HG03175 (cell line): ENCODE measurements around the gene TFE3.
A peak's percentile ranks its signal among the peaks of the same experiment; 100 is the strongest.
"Not testable (repeated sequence)": the region's sequence is repeated elsewhere in the genome, so short reads cannot be mapped to it uniquely, and the experiment has no call there.

ENCODE experiments used
- ATAC-seq: cut with Tn5 transposase; IDR thresholded peaks from one replicate; pipeline ENCODE4 v1.9.1; 2021; ENCODE audit warnings: mild to moderate bottlenecking, moderate library complexity; ENCODE audit not compliant: unreplicated experiment

TFE3 gene

DNA sequence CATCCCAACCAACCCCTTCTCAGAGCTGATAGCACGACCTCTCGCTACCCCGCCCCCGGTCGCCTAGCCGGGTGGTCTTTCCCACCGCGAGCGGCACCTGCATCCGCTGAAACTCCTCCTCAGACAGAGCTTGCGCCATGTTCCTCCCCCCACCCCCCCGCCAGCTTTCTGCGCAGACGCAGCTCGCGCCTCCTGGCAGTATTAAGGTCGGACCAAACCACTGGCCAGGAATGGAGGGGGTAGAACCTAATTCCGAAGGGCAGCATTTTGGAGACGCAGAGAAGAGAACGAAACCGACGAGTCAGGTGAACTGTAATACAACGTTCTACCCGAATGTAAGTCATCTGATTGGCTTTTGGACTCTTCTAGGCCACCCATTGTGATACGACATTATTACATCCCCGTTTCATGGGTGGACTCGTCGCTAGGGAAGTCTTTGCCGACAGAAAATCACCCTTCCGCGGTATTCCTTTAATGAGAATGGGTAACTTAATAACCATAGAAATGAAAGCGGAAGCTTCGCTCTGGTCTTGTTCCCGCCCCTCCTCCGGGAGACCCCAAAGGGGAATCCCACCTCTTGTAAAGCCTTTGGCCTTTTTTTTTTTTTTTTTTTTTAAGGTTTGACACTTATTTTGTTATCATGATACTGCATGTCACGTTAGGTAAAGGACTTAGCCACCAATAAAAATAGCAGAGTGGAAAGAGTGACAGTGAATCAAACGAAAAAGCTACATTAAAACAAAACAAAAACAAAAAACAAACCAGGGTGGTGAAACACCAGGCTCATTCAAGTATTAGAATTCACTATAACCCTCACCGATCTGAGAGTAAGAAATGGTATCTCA is 40.8 kb downstream of the TFE3 start, which contains the start of gene GRIPAP1:
GRIPAP1 (minus strand) TSS at position 174 of the 845 bp plus-strand sequence; CDS start at position 139, 35 bp downstream.
- ATAC-seq: peak; percentile 82

DNA sequence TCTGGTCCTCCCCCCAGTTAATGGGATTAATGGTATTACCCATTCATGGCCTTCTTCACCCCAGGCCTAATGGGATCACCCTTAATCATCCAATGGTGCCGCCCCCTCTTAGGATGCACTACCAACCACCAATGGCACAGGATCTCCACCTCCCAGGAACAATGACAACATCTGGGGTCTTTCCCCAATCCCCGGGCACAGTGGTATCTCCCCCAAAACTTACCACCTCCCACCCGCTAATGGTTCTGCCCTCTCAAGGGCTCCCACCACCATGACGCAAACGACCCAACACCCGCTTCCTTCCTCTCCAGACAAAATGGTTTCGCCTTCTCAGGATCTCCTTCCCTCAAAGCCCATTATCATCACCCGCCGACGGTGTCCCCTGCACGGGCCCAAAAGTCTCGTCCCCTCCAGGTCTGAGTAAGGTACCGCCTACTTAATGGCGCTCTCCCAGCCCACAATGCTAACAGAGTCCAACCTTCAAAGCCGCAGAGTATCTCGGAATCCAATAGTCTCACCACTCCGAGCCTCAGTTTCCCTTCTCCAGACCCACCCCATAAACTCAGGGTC is 41.6 kb downstream of the TFE3 start:
- ATAC-seq: peak; percentile 36

DNA sequence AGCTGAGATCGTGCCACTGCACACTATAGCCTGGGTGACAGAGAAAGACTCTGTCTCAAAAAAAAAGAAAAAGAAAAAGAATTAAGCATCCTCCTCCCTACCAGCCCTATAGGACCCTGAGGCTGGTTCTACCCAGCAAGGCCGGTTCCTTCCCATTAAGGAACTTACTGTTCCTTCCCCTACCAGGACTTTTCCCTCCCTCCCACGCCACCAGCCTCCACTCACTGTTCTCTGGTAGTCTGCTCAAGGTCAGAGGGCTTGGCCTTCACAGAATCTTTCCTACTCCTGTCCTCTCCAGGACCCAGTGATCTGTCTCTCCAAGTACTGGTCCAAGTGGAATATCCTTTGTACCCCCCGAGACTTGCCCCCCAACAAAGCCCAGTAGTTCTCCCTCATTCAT is 42.5 kb downstream of the TFE3 start:
- no peak for ATAC-seq

DNA sequence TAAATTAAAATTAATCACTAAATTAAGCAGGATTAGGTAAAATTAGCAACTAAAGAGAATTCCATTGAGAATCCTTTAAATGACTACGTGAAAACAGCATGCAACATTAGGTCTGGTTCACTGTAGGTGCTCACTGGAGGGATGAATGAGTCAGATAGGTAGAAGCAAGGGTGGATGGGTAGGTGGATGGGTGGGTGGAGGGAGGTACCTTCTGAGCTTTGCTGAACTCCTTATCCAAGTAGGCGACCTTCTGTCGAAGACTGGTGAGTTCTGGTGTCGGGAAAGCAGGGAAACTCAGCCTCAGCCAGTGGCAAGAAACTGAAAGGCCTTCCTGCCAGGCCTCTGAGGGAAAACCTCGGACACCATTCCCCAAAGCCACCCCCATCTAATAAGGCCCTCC is 44.1 kb downstream of the TFE3 start:
- no peak for ATAC-seq

DNA sequence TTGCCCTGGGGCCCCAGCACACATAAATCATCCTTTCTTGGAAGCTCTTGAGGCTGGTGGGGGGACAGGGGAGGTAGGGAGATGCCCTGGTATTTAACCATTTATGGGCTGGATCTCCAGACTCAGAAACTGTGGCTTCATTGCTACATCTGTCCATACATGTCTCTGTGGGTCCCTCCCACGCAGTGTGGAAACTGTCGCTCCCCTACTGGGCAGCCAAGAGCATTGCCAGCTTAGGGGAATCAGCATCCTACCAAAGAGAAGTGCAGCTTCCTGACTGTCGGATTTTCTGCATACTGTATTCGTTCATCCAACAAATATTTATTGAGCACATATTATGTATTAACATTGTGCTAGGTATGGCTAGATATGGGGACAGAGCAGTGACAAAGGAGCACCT is 44.8 kb downstream of the TFE3 start:
- no peak for ATAC-seq

DNA sequence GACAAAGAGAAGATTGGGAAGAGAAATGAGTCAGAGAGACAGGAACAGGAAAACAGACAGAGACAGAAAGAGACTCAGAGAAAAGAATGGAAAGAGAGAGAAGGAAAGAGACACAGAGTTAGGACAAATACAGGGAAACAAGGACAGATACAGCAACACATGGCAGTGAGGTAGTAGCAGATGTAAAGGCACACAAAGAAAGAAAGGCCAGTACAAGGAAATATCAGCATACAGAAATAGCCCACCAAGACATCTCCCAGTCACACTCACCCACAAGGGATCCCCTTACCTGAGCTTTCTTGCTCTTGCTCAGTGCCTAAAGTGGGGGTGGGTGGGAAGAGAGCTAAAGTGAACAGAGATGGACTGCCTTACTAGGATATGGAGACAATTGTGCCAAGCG is 45.3 kb downstream of the TFE3 start:
- no peak for ATAC-seq

DNA sequence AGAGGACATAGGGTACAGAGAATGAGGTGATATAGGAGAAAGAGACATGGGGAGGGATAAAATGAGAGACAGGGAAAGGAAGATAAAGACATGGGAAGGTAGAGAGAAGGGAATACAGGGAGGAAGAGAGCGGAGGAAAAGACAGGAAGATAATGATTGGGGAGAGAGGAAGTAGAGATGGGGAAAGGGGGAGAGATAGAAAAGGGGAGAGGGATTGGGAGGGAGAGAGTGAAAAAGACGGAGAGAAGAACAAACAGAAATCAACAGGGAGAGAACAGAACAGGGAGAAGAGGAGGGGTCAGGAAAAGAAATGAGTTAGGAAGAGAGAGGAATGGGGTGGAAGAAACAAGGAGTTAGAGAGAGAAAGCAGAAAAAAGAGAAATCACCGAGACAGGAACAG is 45.7 kb downstream of the TFE3 start:
- no peak for ATAC-seq

DNA sequence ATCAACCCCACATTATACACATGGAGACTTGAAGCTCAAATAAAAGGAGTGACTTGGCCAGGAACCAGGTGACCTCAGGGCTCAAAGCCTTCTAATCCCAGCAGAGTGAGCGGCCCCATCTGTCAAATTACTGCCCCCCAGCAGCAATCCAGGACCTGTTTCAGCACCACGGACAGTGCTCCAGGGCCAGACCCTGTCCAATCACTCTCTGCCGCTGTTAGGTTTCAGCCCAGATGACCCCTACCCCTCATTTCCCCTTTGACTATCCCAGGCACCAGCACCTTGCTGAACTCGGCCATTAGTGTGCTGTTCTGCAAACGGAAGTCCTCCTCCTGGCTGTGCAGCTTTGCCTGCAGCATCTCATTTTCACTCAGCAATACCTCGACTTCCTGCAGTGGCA is 46.2 kb downstream of the TFE3 start:
- no peak for ATAC-seq

DNA sequence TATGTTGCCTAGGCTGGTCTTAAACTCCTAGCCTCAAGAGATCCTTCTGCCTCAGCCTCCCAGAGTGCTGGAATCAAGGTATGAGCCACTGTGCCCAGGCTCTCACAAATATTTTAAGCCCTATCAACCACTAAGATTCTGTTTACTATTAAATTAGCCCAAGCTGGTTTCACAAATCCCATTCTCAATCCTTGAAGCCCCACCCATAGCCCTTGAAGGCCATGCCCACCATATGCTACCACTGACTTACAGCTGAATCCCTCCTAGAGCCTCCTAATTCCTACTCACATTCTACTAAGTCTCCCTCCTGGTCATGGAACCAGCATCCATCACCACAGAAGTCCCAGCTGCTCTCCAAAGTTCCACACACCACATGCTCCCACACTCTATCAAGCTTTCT is 50.8 kb downstream of the TFE3 start:
- no peak for ATAC-seq

DNA sequence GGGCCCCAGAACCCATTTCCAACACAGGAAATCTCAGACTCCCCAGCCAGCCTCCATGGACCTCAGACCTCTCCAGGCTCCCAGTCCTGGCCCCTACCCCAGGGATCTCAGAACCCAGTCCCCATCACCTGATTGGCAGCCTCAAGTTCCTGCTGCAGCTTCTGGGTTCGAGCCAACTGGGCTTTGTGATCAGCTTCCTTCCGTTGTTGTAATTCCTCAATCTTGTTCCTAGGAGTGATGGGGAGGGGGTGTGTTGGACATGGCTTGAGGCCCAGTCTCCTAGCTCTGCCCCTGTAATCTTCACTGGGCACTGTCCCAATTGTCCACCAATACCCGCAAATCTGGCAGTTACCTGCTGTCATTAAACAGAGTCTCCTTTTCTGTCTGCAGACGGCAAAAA is 53.7 kb downstream of the TFE3 start:
- ATAC-seq: no peak

DNA sequence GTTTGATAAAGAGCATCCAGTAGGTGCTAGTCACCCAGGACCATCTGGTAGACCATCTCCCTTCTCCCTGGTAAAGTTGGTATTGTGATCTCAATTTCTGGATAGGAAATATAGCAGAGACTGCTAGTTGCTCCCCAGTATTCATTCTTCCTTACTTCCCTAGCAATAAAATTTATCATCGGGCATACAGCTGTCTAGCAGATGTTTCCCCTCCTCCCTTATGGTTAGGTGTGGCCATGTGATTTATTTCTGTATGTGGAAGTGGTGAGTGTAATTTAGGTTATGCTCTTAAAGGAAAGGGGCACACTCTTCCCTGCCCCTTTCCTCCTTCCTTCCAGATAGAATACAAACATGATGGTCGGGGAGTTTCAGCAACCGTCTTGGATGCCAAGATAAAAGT is 59.3 kb downstream of the TFE3 start:
- no peak for ATAC-seq

DNA sequence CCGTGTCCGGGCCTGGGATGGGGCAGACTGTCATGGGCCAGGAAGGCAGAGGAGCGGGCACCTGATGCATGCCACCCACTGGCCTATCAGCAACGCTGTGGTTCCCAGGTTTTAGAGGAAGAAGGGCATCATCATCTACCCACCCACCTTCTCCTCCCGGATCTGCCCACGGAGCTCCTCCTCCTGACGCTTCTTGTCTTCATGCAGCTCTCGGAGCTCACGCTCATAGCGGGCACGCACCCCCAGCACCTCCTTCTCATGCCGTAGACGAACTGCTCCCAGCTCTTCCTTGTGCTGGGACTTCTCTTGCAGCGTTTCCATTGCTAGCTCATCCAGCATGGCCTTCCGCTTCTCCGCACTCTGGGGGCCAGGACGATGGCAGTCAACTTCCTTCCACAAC is 60.1 kb downstream of the TFE3 start:
- no peak for ATAC-seq

DNA sequence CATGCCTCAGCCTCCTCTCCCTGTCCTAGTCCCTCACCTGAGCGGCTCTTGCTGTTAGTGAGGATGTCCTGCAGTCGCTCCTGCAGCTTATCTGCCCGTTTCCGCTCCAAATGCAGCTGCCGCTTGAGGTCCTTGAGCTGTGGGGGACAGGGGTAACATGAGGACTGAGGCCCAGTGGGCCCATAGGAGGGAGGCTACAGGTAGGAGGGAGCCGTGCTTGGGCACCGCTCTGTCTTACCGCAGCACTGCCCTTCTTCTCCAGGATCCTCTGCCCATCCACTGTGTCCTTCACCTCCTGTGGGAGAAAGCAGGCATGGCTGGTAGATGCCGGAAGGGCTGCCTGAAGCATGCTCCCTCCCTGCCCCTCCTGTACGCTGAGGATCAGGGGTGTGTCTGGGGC is 62.0 kb downstream of the TFE3 start:
- no peak for ATAC-seq

DNA sequence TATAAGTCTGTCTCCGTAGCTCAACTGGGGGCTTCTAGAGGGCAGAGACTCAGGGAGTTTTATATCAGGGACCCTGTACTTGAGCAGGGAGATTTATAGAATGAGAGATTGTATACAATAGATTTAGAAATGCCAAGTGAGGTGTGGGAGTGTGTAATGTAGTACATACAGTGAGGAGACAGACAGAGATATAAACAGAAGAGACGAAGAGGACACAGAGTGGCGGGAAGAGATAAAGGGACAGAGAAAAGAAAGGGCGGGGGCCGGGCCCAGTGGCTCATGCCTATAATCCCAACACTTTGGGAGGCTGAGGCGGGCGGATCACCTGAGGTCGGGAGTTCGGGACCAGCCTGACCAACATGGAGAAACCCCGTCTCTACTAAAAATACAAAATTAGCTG is 62.8 kb downstream of the TFE3 start:
- not testable (repeated sequence) for ATAC-seq
